Hepatocyte (in vitro differentiated cells): ENCODE measurements around the gene RNF141.

Source experiments
- EZH2 ChIP-seq: fragments of 200-600 bp; sonication (generic); IDR thresholded peaks from 2 replicates; pipeline ENCODE4 v1.6.1; 2016; ENCODE audit warnings: antibody characterized with exemption, mild to moderate bottlenecking, borderline replicate concordance
- TF ChIP-seq, protein P1 (sequence below): fragments of 200-600 bp; sonication (generic); IDR thresholded peaks from 2 replicates; pipeline ENCODE4 v1.5.1; 2016; ENCODE audit warnings: antibody characterized with exemption, mild to moderate bottlenecking; ENCODE audit not compliant: poor library complexity

DNA sequence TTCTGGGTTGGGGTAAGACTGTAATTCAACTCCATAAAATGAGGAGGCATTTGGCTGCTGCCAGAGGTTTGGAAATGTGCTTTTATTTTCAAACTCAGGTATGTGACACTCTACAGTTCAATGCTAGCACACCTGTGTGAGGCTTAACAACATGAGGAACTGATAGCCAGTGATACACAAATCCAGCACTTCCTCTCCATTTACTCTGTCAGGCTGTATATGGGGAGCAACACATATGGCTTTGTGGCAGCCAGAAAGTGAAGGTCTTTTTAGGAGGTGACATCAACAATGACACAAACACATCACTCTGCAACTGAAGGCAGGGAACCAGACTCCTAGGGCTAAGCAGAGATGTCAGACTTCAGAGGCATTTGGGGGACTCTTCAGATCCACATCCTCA lies 32.0 kb upstream of the RNF141 start:
- TF ChIP-seq EZH2: no peak
- TF ChIP-seq, protein P1, sequence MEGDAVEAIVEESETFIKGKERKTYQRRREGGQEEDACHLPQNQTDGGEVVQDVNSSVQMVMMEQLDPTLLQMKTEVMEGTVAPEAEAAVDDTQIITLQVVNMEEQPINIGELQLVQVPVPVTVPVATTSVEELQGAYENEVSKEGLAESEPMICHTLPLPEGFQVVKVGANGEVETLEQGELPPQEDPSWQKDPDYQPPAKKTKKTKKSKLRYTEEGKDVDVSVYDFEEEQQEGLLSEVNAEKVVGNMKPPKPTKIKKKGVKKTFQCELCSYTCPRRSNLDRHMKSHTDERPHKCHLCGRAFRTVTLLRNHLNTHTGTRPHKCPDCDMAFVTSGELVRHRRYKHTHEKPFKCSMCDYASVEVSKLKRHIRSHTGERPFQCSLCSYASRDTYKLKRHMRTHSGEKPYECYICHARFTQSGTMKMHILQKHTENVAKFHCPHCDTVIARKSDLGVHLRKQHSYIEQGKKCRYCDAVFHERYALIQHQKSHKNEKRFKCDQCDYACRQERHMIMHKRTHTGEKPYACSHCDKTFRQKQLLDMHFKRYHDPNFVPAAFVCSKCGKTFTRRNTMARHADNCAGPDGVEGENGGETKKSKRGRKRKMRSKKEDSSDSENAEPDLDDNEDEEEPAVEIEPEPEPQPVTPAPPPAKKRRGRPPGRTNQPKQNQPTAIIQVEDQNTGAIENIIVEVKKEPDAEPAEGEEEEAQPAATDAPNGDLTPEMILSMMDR: no peak
